WTC11 (cell line): Measurements from ENCODE around the gene TTYH1. TPM values are rescaled to one million over a fixed set of nuclear protein-coding genes. Genes with fewer than 3 reads are reported as not detected.

ENCODE experiments used
- ATAC-seq: fragments of 200-7000 bp; cut with Tn5 transposase; 2 replicates; pipeline ENCODE4 v1.10.0; 2021; ENCODE audit warnings: mild to moderate bottlenecking, moderate library complexity
- CTCF ChIA-PET: fragments of 300-600 bp; sonication (Branson Sonifier 250); formaldehyde crosslinking; loops from one replicate; lab custom pipeline; 2021; ENCODE audit warnings: antibody characterized with exemption; lab: Charles Lee
- POLR2A ChIA-PET: fragments of 350-600 bp; sonication (Branson Sonifier 250); formaldehyde crosslinking; loops from one replicate; lab custom pipeline; 2021; ENCODE audit warnings: antibody characterized with exemption; lab: Charles Lee
- DNase-seq: peaks from one replicate; pipeline ENCODE4 v3.0.0; 2021; ENCODE audit warnings: low spot score
- H3K27ac Mint-ChIP-seq: 2 replicates; pipeline ENCODE4 v1.8.0; 2021; ENCODE audit warnings: mixed read lengths
- H3K27me3 Mint-ChIP-seq: 2 replicates; pipeline ENCODE4 v1.8.0; 2021; ENCODE audit warnings: low read depth, mild to moderate bottlenecking, moderate library complexity, mixed read lengths
- H3K36me3 Mint-ChIP-seq: 2 replicates; pipeline ENCODE4 v1.8.0; 2021; ENCODE audit warnings: mixed read lengths
- H3K4me1 Mint-ChIP-seq: 2 replicates; pipeline ENCODE4 v1.8.0; 2022; ENCODE audit warnings: mixed read lengths
- H3K4me3 Mint-ChIP-seq: 2 replicates; pipeline ENCODE4 v1.8.0; 2021; ENCODE audit warnings: mild to moderate bottlenecking, moderate library complexity, mixed read lengths
- H3K9me3 Mint-ChIP-seq: 2 replicates; pipeline ENCODE4 v1.8.0; 2021; ENCODE audit warnings: mixed read lengths
- CDX4 ChIP-seq: fragments of 250-450 bp; sonication (Bioruptor Pico); IDR thresholded peaks from 2 replicates; pipeline ENCODE4 v1.9.0; 2021; ENCODE audit warnings: moderate library complexity, mild to moderate bottlenecking, inconsistent platforms, borderline replicate concordance
- CTCF ChIP-seq: fragments of 200-600 bp; IDR thresholded peaks from 2 replicates; pipeline ENCODE4 v1.8.0; 2022; ENCODE audit warnings: antibody characterized with exemption
- ETV6 ChIP-seq: sonication (generic); formaldehyde crosslinking; IDR thresholded peaks from 2 replicates; pipeline ENCODE4 v1.8.1; 2022; ENCODE audit warnings: mild to moderate bottlenecking, missing genetic modification reagents
- FOXK1 ChIP-seq: sonication (generic); formaldehyde crosslinking; IDR thresholded peaks from 2 replicates; pipeline ENCODE4 v1.8.0; 2022; ENCODE audit warnings: mild to moderate bottlenecking, moderate library complexity, missing genetic modification reagents
- GTF2I ChIP-seq: fragments of 250-450 bp; sonication (Bioruptor Pico); conservative IDR thresholded peaks from 2 replicates; pipeline ENCODE4 v1.4.0; 2021; ENCODE audit warnings: mild to moderate bottlenecking
- HMGA2 ChIP-seq: fragments of 250-450 bp; sonication (Bioruptor Pico); IDR thresholded peaks from 2 replicates; pipeline ENCODE4 v1.4.0; 2021; ENCODE audit warnings: mild to moderate bottlenecking, moderate library complexity
- NFE2L1 ChIP-seq: sonication (generic); formaldehyde crosslinking; IDR thresholded peaks from 2 replicates; pipeline ENCODE4 v1.8.1; 2023; ENCODE audit warnings: missing genetic modification reagents
- RELA ChIP-seq: sonication (generic); formaldehyde crosslinking; IDR thresholded peaks from 2 replicates; pipeline ENCODE4 v1.8.1; 2022; ENCODE audit warnings: missing genetic modification reagents, mild to moderate bottlenecking, borderline replicate concordance
- SMAD4 ChIP-seq: sonication (generic); formaldehyde crosslinking; IDR thresholded peaks from 2 replicates; pipeline ENCODE4 v1.8.0; 2022; ENCODE audit warnings: mild to moderate bottlenecking, missing genetic modification reagents
- ZNF219 ChIP-seq: sonication (generic); formaldehyde crosslinking; IDR thresholded peaks from 2 replicates; pipeline ENCODE4 v1.8.0; 2023; ENCODE audit warnings: missing genetic modification reagents, mild to moderate bottlenecking, borderline replicate concordance
- total RNA-seq: library from RNA; stranded (reverse); gene quantifications from 3 replicates; pipeline ENCODE4 v1.2.3, GENCODE V29; 2021
- TF ChIP-seq, protein P1 (sequence below): sonication (generic); formaldehyde crosslinking; IDR thresholded peaks from 2 replicates; pipeline ENCODE4 v1.8.0; 2022; ENCODE audit warnings: mild to moderate bottlenecking, missing genetic modification reagents
- TF ChIP-seq, protein P2 (sequence below): sonication (generic); formaldehyde crosslinking; IDR thresholded peaks from 2 replicates; pipeline ENCODE4 v1.8.0; 2022; ENCODE audit warnings: mild to moderate bottlenecking, missing genetic modification reagents
- TF ChIP-seq, protein P3 (sequence below): sonication (generic); formaldehyde crosslinking; IDR thresholded peaks from 2 replicates; pipeline ENCODE4 v1.8.1; 2022; ENCODE audit warnings: missing genetic modification reagents, borderline replicate concordance
- TF ChIP-seq, protein P4 (sequence below): sonication (generic); formaldehyde crosslinking; IDR thresholded peaks from 2 replicates; pipeline ENCODE4 v1.8.1; 2023; ENCODE audit warnings: mild to moderate bottlenecking, missing genetic modification reagents

The TTYH1 gene
- total RNA-seq, 1 experiment from 2014 or later, result 37.1 TPM

GRCh38 chr19:54390942-54391577, 24.2 kb upstream of the TTYH1 start:
- DNase-seq (peak; percentile 77), ATAC-seq (peak; percentile 67)
- Mint-ChIP-seq H3K36me3 (no peaks in the 10 kb centered on the region), H3K9me3 (no peaks in the 10 kb centered on the region), H3K27ac (peak overlapping the region; percentile 21; the same call in 1 of the 2 replicates), H3K4me1 (peaks cover 26% of the 10 kb centered on the region), H3K27me3 (peaks cover 43% of the 10 kb centered on the region), H3K4me3 (no peak overlapping the region)
- ChIA-PET POLR2A (interaction anchor here (0.6 kb wide), 2 partner anchors 29 to 226 kb away, joined by 4 to 7 read pairs; no protein-coding TSS in a partner anchor), CTCF (interaction anchor here (0.7 to 4.0 kb wide), 36 partner anchors 9 to 280 kb away, joined by 3 to 66 read pairs (median 5); partner anchors contain the start of genes LAIR1, LENG8, LENG9 and MBOAT7)
- TF ChIP-seq CTCF, result peak; percentile 73
- TF ChIP-seq, protein P1, sequence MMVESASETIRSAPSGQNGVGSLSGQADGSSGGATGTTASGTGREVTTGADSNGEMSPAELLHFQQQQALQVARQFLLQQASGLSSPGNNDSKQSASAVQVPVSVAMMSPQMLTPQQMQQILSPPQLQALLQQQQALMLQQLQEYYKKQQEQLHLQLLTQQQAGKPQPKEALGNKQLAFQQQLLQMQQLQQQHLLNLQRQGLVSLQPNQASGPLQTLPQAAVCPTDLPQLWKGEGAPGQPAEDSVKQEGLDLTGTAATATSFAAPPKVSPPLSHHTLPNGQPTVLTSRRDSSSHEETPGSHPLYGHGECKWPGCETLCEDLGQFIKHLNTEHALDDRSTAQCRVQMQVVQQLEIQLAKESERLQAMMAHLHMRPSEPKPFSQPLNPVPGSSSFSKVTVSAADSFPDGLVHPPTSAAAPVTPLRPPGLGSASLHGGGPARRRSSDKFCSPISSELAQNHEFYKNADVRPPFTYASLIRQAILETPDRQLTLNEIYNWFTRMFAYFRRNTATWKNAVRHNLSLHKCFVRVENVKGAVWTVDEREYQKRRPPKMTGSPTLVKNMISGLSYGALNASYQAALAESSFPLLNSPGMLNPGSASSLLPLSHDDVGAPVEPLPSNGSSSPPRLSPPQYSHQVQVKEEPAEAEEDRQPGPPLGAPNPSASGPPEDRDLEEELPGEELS (CRISPR knock-in tag), result no peak

DNA sequence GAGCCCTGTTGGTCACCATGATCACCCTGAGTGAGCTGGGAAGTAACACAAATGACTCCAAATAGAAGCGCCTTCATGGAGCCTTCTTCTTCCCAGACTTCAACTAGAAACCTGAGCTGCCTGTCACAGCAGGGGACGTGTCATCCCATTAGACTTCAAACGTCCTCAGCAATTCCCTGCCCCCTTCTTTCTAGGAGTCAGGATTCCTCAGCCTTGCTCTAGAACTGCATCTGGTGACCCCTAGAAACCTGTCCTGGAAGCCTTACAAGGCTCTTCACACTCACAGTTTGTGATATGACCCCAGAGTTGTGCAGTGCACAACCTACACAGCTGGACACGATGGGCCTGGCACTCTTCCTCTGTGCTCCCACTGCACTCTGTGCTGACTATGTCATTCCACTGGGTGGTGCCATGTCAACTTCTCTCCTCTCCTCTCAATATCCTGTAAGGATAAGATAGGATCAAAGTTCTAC, 23.6 kb upstream of the TTYH1 start:
- CTCF ChIA-PET, result interaction anchor here (0.6 to 4.0 kb wide), 37 partner anchors 9 to 293 kb away, joined by 3 to 66 read pairs (median 5); partner anchors contain the start of genes LAIR1, LENG8, LENG9 and MBOAT7
- POLR2A ChIA-PET, result interaction anchor here (0.6 kb wide), 2 partner anchors 9 to 29 kb away, joined by 3 to 7 read pairs; no protein-coding TSS in a partner anchor
- H3K9me3 Mint-ChIP-seq, result no peaks in the 10 kb centered on the region
- no peak overlapping the region for H3K4me3 Mint-ChIP-seq
- H3K27ac Mint-ChIP-seq, result no peak overlapping the region; the same call in 1 of the 2 replicates
- peak; percentile 81 for ATAC-seq
- peak; percentile 44 for DNase-seq
- H3K36me3 Mint-ChIP-seq, result no peaks in the 10 kb centered on the region
- TF ChIP-seq GTF2I (0 out of 2 replicates have a peak, but pooled peaks have one; percentile 34), FOXK1 (CRISPR knock-in tag) (no peak)
- peaks cover 26% of the 10 kb centered on the region for H3K4me1 Mint-ChIP-seq
- peaks cover 43% of the 10 kb centered on the region for H3K27me3 Mint-ChIP-seq

GRCh38 chr19:54392105-54392504, 23.2 kb upstream of the TTYH1 start:
- ATAC-seq (no peak), DNase-seq (no peak)
- TF ChIP-seq ETV6 (no peak), HMGA2 (CRISPR knock-in tag) (no peak), NFE2L1 (CRISPR knock-in tag) (no peak), SMAD4 (CRISPR knock-in tag) (no peak), CDX4 (no peak), ZNF219 (CRISPR knock-in tag) (no peak), RELA (CRISPR knock-in tag) (no peak)
- TF ChIP-seq, protein P2, sequence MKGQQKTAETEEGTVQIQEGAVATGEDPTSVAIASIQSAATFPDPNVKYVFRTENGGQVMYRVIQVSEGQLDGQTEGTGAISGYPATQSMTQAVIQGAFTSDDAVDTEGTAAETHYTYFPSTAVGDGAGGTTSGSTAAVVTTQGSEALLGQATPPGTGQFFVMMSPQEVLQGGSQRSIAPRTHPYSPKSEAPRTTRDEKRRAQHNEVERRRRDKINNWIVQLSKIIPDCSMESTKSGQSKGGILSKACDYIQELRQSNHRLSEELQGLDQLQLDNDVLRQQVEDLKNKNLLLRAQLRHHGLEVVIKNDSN, result no peak
- TF ChIP-seq, protein P3, sequence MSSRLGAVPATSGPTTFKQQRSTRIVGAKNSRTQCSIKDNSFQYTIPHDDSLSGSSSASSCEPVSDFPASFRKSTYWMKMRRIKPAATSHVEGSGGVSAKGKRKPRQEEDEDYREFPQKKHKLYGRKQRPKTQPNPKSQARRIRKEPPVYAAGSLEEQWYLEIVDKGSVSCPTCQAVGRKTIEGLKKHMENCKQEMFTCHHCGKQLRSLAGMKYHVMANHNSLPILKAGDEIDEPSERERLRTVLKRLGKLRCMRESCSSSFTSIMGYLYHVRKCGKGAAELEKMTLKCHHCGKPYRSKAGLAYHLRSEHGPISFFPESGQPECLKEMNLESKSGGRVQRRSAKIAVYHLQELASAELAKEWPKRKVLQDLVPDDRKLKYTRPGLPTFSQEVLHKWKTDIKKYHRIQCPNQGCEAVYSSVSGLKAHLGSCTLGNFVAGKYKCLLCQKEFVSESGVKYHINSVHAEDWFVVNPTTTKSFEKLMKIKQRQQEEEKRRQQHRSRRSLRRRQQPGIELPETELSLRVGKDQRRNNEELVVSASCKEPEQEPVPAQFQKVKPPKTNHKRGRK (CRISPR knock-in tag), result no peak
- TF ChIP-seq, protein P4, sequence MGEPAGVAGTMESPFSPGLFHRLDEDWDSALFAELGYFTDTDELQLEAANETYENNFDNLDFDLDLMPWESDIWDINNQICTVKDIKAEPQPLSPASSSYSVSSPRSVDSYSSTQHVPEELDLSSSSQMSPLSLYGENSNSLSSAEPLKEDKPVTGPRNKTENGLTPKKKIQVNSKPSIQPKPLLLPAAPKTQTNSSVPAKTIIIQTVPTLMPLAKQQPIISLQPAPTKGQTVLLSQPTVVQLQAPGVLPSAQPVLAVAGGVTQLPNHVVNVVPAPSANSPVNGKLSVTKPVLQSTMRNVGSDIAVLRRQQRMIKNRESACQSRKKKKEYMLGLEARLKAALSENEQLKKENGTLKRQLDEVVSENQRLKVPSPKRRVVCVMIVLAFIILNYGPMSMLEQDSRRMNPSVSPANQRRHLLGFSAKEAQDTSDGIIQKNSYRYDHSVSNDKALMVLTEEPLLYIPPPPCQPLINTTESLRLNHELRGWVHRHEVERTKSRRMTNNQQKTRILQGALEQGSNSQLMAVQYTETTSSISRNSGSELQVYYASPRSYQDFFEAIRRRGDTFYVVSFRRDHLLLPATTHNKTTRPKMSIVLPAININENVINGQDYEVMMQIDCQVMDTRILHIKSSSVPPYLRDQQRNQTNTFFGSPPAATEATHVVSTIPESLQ, result no peak
- ChIA-PET POLR2A (interaction anchor here (0.6 kb wide), 2 partner anchors 9 to 28 kb away, joined by 3 to 7 read pairs; no protein-coding TSS in a partner anchor), CTCF (interaction anchor here (0.6 to 4.0 kb wide), 31 partner anchors 10 to 293 kb away, joined by 3 to 66 read pairs (median 7); partner anchors contain the start of genes LENG9, MBOAT7 and TTYH1)
- Mint-ChIP-seq H3K4me1 (peaks cover 26% of the 10 kb centered on the region), H3K9me3 (no peaks in the 10 kb centered on the region), H3K36me3 (no peaks in the 10 kb centered on the region), H3K4me3 (no peak overlapping the region), H3K27me3 (peaks cover 41% of the 10 kb centered on the region), H3K27ac (no peak overlapping the region)
